ENCODE results near the gene GOLIM4. TPM values are rescaled to one million over a fixed set of nuclear protein-coding genes. Genes with fewer than 3 reads are reported as not detected.

GOLIM4 gene
- total RNA-seq, 1 donor from 2014 or later = 50.9 TPM

- H3K36me3 ChIP-seq = no peaks in the 10 kb centered on the region
- no peak for ATAC-seq
- no peak overlapping the region for H3K4me3 ChIP-seq
- no peak for TF ChIP-seq CTCF (IDR thresholded peaks at IDR 0.05)
- peaks cover 6% of the 10 kb centered on the region for H3K4me1 ChIP-seq
- no peak for DNase-seq
- H3K27me3 ChIP-seq = no peaks in the 10 kb centered on the region
- no peaks in the 10 kb centered on the region for H3K9me3 ChIP-seq
- intact Hi-C loops (cut with DNase I) = no loop called here
- H3K27ac ChIP-seq = no peak overlapping the region
Observed at GRCh38 chr3:168052515-168052914, 43.2 kb downstream of the GOLIM4 start.

GRCh38 chr3:168051531-168052471 is 43.9 kb downstream of the GOLIM4 start:
- Histone ChIP-seq H3K27ac (no peak overlapping the region), H3K4me1 (peaks cover 6% of the 10 kb centered on the region), H3K36me3 (no peaks in the 10 kb centered on the region), H3K9me3 (no peaks in the 10 kb centered on the region), H3K27me3 (no peaks in the 10 kb centered on the region), H3K4me3 (no peak overlapping the region)
- ATAC-seq (no peak), DNase-seq (no peak)
- intact Hi-C loops (cut with DNase I) = no loop called here
- no peak for TF ChIP-seq CTCF (IDR thresholded peaks at IDR 0.05)

- DNase-seq (no peak), ATAC-seq (no peak)
- Histone ChIP-seq H3K27me3 (no peaks in the 10 kb centered on the region), H3K9me3 (no peaks in the 10 kb centered on the region), H3K27ac (no peak overlapping the region), H3K36me3 (no peaks in the 10 kb centered on the region), H3K4me1 (peaks cover 6% of the 10 kb centered on the region), H3K4me3 (no peak overlapping the region)
- no peak for TF ChIP-seq CTCF (IDR thresholded peaks at IDR 0.05)
- intact Hi-C loops (cut with DNase I) = no loop called here
Observed at GRCh38 chr3:168051070-168051469, 44.7 kb downstream of the GOLIM4 start.

GRCh38 chr3:168049367-168049974 is 46.3 kb downstream of the GOLIM4 start:
- H3K36me3 ChIP-seq = no peaks in the 10 kb centered on the region
- no peak overlapping the region for H3K4me3 ChIP-seq
- H3K4me1 ChIP-seq = peaks cover 6% of the 10 kb centered on the region
- H3K27ac ChIP-seq = no peak overlapping the region
- no peak for TF ChIP-seq CTCF (IDR thresholded peaks at IDR 0.05)
- no peaks in the 10 kb centered on the region for H3K27me3 ChIP-seq
- DNase-seq (no peak), ATAC-seq (peak; percentile 44)
- intact Hi-C loops (cut with DNase I) = no loop called here
- H3K9me3 ChIP-seq = no peaks in the 10 kb centered on the region

- intact Hi-C loops (cut with DNase I) = no loop called here
- no peak overlapping the region for H3K4me3 ChIP-seq
- peak; percentile 13 for ATAC-seq
Observed at GRCh38 chr3:168048414-168049330, 47.1 kb downstream of the GOLIM4 start.

More at GRCh38 chr3:168048414-168049330, 47.1 kb downstream of the GOLIM4 start:
- H3K9me3 ChIP-seq = no peaks in the 10 kb centered on the region
- DNase-seq = no peak
- no peak overlapping the region for H3K27ac ChIP-seq
- peaks cover 4% of the 10 kb centered on the region for H3K36me3 ChIP-seq
- H3K4me1 ChIP-seq = peaks cover 6% of the 10 kb centered on the region
- TF ChIP-seq CTCF (IDR thresholded peaks at IDR 0.05) = no peak
- no peaks in the 10 kb centered on the region for H3K27me3 ChIP-seq
